ENCODE data around the gene FAM171A1.

GRCh38 chr10:15324113-15324512, 47.0 kb downstream of the FAM171A1 start:
- TF ChIP-seq POLR2AphosphoS5 (IDR thresholded peaks at IDR 0.05; ENCODE audit: insufficient read depth, low read depth, low read length) (no peak), JUN (IDR thresholded peaks at IDR 0.05; ENCODE audit: borderline replicate concordance, insufficient read depth, insufficient read length, low read depth) (no peak), CTCF (IDR thresholded peaks at IDR 0.05; ENCODE audit: extremely low read depth in 1 of 2, insufficient read depth in 1 of 2, low read depth in 1 of 2, low read length in 2 of 2) (no peak), GATA2 (IDR thresholded peaks at IDR 0.05; ENCODE audit: insufficient read depth, insufficient read length, low read depth, low read length) (no peak), EZH2 (IDR thresholded peaks at IDR 0.05; ENCODE audit: borderline replicate concordance, low read depth, low read length, severe bottlenecking) (no peak), POLR2A (IDR thresholded peaks at IDR 0.05; ENCODE audit: low read depth, low read length) (no peak), MYC (IDR thresholded peaks at IDR 0.05; ENCODE audit: low read depth, low read length) (no peak), MAX (IDR thresholded peaks at IDR 0.05; ENCODE audit: insufficient read depth, insufficient read length) (no peak), FOS (IDR thresholded peaks at IDR 0.05; ENCODE audit: borderline replicate concordance, insufficient read depth, low read length) (no peak)

All from endothelial cell of umbilical vein (primary cell).